Sigmoid colon (tissue), 4 donors: ENCODE measurements around the gene PARP9.

ENCODE experiments used
- CTCF ChIP-seq, 4 experiments: fragments of 450-650 bp in 3 of 4; fragments of 200-600 bp in 1 of 4; IDR thresholded peaks; one replicate each; pipeline ENCODE4 v1.5.1; 2016 to 2019; ENCODE audit warnings: antibody characterized with exemption in 4 of 4, mild to moderate bottlenecking in 3 of 4, moderate library complexity in 2 of 4
- EP300 ChIP-seq, 4 donors: sonication (generic); formaldehyde crosslinking; IDR thresholded peaks; one replicate each; pipeline ENCODE4 v1.6.1; 2017; ENCODE audit warnings: antibody characterized with exemption in 4 of 4

DNA sequence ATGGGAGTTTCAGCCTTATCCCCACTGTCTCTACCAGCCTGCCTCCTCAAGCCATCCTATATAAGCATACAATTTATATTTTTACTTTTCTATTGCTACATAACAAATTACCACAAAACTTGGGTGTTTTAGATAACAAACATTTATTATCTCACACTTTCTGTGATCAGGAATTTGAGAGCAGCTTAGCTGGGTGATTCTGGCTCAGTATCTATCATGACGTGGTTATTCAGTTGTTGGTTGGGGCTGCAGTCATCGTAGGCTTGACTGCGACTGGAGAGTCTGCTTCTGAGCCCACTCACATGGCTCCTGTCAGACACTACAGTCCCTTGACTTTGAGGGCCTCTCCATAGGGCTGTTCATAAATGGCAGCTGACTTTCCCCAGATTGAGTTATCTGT is 34.1 kb upstream of the PARP9 start:
- TF ChIP-seq CTCF (IDR thresholded peaks at IDR 0.05) (no peak), EP300 (IDR thresholded peaks at IDR 0.05) (no peak)
